ENCODE data around the gene AMDHD2.

AMDHD2 gene

DNA sequence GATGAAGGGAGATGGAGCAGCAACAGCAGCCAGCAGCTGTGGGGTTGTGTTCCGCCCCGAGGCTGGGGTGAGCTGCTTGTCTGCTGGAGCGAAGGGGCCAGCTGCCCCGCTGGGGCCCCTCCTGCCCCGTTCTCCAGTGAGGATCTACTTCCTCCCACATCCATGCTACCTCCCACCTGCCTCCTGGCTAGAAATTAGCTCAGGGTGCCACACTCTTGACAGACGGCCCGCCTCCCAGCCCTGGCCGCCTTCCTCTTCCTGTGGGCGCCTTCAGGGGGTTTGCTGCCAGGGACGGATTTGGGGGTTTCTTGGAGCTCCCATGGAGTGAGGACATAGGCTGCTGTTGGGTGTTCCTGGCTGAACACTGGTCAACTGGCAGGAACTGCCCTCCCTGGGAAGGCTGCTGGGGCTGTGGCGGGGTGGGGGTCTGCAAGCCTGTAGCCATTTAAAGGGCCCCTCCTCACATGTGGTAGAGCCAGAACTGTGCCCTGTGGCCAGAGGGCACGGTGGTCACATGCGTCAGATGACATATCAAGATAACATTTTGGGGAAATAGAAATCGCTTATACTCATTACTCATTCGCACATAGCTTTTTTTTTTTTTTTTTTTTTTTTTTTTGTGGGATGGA lies 32.2 kb upstream of the AMDHD2 start:
- Mint-ChIP-seq H3K27ac (no peak overlapping the region), H3K9me3 (no peaks in the 10 kb centered on the region), H3K4me3 (no peak overlapping the region), H3K27me3 (no peaks in the 10 kb centered on the region), H3K36me3 (no peaks in the 10 kb centered on the region), H3K4me1 (peaks cover 14% of the 10 kb centered on the region)
- ATAC-seq (ENCODE audit: low read depth), result no peak
- no peak for DNase-seq (ENCODE audit: low spot score in 2 of 2)

DNA sequence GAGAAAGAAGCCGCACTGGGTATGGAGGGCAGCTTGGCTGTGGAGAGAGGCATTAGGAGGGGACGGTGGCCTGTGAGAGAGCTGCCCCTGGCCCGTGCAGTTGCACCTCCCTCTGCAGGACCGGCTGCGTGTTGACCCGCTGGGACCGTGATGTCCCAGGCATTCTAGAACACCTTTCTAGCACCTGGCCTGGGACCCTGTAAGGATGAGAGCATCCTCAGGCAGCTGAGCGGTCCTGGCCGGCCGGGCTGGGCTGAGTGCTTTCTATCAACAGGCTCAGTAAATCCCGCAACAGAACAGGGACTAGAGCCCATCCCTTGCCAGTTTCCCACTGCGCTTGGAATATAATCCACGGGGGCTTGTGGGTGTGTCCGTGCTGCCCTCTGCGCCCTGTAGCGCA lies 30.6 kb upstream of the AMDHD2 start:
- H3K27me3 Mint-ChIP-seq, result no peaks in the 10 kb centered on the region
- H3K36me3 Mint-ChIP-seq, result no peaks in the 10 kb centered on the region
- peaks cover 10% of the 10 kb centered on the region for H3K4me1 Mint-ChIP-seq
- H3K27ac Mint-ChIP-seq, result no peak overlapping the region
- ATAC-seq (ENCODE audit: low read depth), result no peak
- H3K9me3 Mint-ChIP-seq, result no peaks in the 10 kb centered on the region
- no peak for DNase-seq (ENCODE audit: low spot score in 2 of 2)
- H3K4me3 Mint-ChIP-seq, result no peak overlapping the region

DNA sequence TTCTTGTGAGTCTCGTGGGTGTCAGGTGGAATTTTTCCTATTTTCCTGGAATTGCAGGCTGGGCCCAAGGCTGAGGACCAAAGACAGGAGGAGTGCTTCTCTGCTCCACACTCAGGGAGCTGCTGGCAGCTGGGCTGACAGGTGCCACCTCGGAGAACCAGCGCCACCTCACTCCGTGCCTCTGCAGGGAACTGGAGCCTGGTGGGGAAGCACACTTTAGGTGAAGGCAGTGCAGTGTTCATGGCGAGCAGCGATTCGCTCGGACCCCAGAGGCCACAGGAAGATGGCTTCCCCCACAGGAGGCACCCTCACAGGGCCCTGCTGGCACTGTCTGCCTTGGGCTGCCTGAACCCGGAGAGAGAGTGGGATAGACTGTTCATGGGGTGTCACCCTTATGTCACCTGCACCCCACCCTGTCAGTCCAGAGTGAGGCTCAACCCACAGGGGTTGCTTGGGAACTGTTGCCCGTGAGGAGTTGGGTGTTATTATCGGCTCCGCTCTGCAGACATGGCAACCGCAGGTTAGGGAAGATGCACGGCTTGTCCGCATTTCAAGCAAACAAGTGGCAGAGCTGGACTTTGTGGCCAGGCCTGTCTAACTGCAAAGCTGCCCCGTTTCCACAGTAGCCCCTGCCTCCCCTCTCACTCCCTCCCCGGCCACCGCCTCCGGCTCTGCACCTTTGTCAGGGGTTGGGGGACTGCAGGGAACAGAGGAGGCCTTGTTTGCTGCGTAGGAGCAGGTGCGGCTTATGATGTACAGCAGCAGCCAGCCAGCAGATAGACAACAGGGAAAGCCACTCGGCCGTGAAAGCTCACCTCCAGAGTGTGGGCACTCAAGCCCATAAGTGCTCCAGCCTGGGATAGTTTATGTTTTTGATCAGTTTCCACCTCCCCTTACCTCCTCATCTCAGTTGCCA lies 29.7 kb upstream of the AMDHD2 start:
- H3K4me3 Mint-ChIP-seq, result no peak overlapping the region
- DNase-seq (ENCODE audit: low spot score in 2 of 2) (no peak), ATAC-seq (ENCODE audit: low read depth) (no peak)
- peaks cover 10% of the 10 kb centered on the region for H3K4me1 Mint-ChIP-seq
- H3K9me3 Mint-ChIP-seq, result no peaks in the 10 kb centered on the region
- no peak overlapping the region for H3K27ac Mint-ChIP-seq
- H3K36me3 Mint-ChIP-seq, result no peaks in the 10 kb centered on the region
- no peaks in the 10 kb centered on the region for H3K27me3 Mint-ChIP-seq

DNA sequence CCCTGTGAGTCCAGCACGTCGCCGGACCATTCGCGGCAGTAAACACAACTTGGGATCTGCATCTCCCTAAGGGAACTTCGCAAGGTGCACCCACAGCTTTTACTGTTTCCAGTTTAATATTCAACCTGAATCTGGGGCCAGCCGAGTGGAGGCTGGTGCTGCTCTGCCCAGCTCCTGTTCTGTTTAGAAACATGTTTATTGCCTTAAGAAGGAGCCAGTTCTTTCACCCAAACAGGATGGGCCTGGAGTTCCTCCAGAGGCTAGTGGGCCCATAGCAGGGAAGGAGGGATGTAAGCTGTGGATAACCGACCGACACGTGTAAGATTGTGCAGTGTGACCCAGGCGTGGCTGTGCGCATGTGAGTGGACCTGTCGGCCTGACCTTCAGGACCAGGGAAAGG lies 27.9 kb upstream of the AMDHD2 start:
- H3K27me3 Mint-ChIP-seq, result no peaks in the 10 kb centered on the region
- peaks cover 4% of the 10 kb centered on the region for H3K4me1 Mint-ChIP-seq
- no peak overlapping the region for H3K27ac Mint-ChIP-seq

DNA sequence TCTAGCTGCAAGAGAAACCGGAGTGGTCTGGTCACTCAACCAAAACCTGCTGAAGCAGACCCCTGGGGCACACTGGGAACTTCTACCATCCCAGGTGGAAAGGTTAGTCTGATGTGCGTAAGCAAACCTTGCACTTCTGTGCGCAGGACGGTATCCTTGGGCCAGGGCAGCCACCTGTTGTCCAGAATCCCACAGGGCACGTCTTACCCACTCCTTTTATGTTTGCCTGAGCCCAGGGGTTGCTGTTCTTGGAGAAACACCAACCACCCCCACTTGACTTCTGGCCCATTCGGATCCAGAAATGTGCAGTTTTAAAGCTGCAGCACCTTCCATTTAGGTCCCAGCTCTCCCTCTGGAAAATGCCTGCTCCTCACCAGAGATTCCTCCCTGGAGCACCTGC lies 26.6 kb upstream of the AMDHD2 start:
- Mint-ChIP-seq H3K36me3 (peaks cover 5% of the 10 kb centered on the region), H3K27ac (no peak overlapping the region), H3K27me3 (no peaks in the 10 kb centered on the region), H3K4me1 (no peaks in the 10 kb centered on the region), H3K9me3 (no peaks in the 10 kb centered on the region), H3K4me3 (no peak overlapping the region)
- DNase-seq (ENCODE audit: low spot score in 2 of 2) (no peak), ATAC-seq (ENCODE audit: low read depth) (no peak)

More for the DNA sequence above, 27.9 kb upstream of the AMDHD2 start:
- ATAC-seq (ENCODE audit: low read depth), result no peak
- H3K36me3 Mint-ChIP-seq, result no peaks in the 10 kb centered on the region
- no peak overlapping the region for H3K4me3 Mint-ChIP-seq
- no peaks in the 10 kb centered on the region for H3K9me3 Mint-ChIP-seq
- no peak for DNase-seq (ENCODE audit: low spot score in 2 of 2)

DNA sequence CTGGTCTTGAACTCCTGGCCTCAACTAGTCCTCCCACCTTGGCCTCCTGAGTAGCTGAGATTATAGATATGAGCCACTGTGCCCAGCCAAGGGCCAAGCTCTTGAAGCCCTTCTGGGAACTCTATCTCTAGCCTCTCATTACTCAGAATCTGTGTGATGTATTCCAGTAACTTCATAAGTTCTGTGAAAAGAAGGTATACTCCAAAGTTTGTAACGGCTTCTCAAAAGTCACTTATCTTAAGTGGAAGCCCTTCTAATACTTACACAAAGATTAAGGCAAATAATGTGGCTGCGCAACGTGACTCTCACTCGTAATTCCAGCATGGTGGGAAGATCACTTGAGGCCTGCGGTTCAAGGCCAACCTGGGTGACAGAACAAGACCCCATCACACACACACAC lies 25.6 kb upstream of the AMDHD2 start:
- DNase-seq (ENCODE audit: low spot score in 2 of 2) (no peak), ATAC-seq (ENCODE audit: low read depth) (no peak)
- Mint-ChIP-seq H3K36me3 (peaks cover 5% of the 10 kb centered on the region), H3K9me3 (no peaks in the 10 kb centered on the region), H3K27ac (no peak overlapping the region), H3K4me3 (no peak overlapping the region), H3K4me1 (no peaks in the 10 kb centered on the region), H3K27me3 (no peaks in the 10 kb centered on the region)

DNA sequence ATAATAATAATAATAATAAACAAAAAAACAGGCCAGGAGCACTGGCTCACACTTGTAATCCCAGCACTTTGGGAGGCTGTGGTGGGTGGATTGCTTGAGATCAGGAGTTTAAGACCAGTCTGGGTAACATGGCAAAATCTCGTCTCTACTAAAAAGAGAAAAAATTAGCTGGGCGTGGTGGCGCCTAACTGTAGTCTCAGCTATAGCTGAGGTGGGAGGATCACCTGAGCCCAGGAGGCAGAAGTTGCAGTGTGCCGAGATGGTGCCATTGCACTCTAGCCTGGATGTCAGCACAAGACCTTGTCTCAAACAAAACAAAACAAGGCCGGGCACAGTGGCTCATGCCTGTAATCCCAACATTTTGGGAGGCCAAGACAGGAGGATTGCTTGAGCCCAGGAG lies 25.1 kb upstream of the AMDHD2 start:
- Mint-ChIP-seq H3K4me3 (no peak overlapping the region), H3K36me3 (peaks cover 5% of the 10 kb centered on the region), H3K9me3 (no peaks in the 10 kb centered on the region), H3K27ac (no peak overlapping the region), H3K4me1 (no peaks in the 10 kb centered on the region), H3K27me3 (no peaks in the 10 kb centered on the region)
- no peak for DNase-seq (ENCODE audit: low spot score in 2 of 2)
- no peak for ATAC-seq (ENCODE audit: low read depth)

DNA sequence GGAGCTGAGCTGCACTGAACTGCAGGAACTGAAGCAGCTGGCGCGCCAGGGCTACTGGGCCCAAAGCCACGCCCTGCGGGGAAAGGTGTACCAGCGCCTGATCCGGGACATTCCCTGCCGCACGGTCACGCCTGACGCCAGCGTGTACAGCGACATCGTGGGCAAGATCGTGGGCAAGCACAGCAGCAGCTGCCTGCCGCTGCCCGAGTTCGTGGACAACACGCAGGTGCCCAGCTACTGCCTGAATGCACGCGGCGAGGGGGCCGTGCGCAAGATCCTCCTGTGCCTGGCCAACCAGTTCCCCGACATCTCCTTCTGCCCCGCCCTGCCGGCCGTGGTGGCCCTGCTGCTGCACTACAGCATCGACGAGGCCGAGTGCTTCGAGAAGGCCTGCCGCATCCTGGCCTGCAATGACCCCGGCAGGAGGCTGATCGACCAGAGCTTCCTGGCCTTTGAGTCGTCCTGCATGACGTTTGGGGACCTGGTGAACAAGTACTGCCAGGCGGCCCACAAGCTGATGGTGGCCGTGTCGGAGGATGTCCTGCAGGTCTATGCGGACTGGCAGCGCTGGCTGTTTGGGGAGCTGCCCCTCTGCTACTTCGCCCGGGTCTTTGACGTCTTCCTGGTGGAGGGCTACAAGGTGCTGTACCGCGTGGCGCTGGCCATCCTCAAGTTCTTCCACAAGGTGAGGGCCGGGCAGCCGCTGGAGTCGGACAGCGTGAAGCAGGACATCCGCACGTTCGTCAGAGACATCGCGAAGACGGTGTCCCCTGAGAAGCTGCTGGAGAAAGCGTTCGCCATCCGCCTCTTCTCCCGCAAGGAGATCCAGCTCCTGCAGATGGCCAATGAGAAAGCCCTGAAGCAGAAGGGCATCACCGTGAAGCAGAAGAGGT lies 23.7 kb upstream of the AMDHD2 start:
- H3K36me3 Mint-ChIP-seq, result peaks cover 5% of the 10 kb centered on the region
- no peaks in the 10 kb centered on the region for H3K9me3 Mint-ChIP-seq
- no peak overlapping the region for H3K27ac Mint-ChIP-seq
- H3K4me1 Mint-ChIP-seq, result peaks cover 3% of the 10 kb centered on the region
- DNase-seq (ENCODE audit: low spot score in 2 of 2) (no peak), ATAC-seq (ENCODE audit: low read depth) (no peak)
- no peaks in the 10 kb centered on the region for H3K27me3 Mint-ChIP-seq
- H3K4me3 Mint-ChIP-seq, result no peak overlapping the region

DNA sequence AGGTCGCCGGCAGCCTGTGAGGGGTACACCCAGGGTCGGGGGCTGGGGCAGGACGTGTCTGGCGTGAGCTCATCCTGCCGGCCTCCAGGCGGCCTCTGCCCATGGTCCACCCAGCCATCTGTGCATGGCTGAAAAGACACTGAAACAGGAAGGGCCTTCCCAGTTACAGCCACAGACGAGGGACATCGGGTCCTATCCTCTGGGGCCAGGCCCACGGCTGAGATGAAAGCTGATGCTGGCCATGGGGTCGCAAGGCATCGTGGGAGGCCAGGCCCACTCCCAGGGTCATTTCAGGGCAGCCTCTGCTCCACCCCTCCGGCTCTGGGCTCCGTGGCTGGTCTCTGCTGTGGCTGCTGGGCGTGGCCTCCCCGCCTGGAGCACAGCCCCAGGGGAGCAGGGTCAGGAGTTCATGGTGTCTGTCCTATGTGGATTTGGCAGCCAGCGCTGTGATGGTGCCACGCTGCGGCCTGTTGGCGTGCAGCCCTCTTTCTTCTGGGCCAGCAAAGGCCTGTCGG lies 23.0 kb upstream of the AMDHD2 start:
- no peak overlapping the region for H3K4me3 Mint-ChIP-seq
- H3K27ac Mint-ChIP-seq, result no peak overlapping the region
- H3K9me3 Mint-ChIP-seq, result no peaks in the 10 kb centered on the region
- DNase-seq (ENCODE audit: low spot score in 2 of 2) (no peak), ATAC-seq (ENCODE audit: low read depth) (no peak)
- no peaks in the 10 kb centered on the region for H3K27me3 Mint-ChIP-seq
- peaks cover 5% of the 10 kb centered on the region for H3K36me3 Mint-ChIP-seq
- H3K4me1 Mint-ChIP-seq, result peaks cover 3% of the 10 kb centered on the region

DNA sequence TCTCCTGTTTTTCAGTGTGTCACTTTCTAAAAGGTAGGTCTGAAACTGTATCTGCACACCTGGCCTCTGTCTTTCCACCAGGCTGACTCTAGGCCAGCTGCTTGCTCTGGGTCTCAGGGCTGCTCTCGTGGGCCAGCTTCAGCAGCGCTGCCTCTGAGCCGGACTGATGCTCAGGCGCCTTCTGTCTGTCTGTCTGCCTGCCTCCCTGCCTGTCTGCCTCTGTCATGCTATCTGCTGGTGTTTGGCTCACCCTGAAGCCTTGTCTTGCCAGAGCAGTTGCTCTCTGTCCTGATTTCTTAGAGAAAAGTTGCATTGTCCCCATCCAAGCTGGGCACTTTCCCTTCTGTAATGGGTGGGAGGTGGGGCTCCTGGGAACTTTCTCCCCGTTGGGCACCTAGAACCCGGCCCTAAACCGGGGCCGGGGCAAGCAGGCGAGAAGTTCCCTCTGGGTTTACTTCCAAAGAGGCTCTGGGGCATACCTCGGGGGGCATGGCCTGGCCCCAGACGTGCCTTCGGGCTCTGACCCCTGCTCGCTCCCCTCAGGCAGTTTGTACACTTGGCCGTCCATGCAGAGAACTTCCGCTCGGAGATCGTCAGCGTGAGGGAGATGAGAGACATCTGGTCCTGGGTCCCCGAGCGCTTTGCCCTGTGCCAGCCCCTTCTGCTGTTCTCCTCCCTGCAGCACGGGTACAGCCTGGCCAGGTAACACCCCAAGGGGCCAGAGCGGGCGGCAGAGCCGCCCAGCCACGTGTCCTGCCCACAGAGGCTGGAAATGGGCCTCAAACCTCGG lies 22.3 kb upstream of the AMDHD2 start:
- no peaks in the 10 kb centered on the region for H3K27me3 Mint-ChIP-seq
- ATAC-seq (ENCODE audit: low read depth) (no peak), DNase-seq (ENCODE audit: low spot score in 2 of 2) (no peak)
- H3K27ac Mint-ChIP-seq, result no peak overlapping the region
- peaks cover 3% of the 10 kb centered on the region for H3K4me1 Mint-ChIP-seq
- no peaks in the 10 kb centered on the region for H3K9me3 Mint-ChIP-seq
- peaks cover 5% of the 10 kb centered on the region for H3K36me3 Mint-ChIP-seq
- no peak overlapping the region for H3K4me3 Mint-ChIP-seq

DNA sequence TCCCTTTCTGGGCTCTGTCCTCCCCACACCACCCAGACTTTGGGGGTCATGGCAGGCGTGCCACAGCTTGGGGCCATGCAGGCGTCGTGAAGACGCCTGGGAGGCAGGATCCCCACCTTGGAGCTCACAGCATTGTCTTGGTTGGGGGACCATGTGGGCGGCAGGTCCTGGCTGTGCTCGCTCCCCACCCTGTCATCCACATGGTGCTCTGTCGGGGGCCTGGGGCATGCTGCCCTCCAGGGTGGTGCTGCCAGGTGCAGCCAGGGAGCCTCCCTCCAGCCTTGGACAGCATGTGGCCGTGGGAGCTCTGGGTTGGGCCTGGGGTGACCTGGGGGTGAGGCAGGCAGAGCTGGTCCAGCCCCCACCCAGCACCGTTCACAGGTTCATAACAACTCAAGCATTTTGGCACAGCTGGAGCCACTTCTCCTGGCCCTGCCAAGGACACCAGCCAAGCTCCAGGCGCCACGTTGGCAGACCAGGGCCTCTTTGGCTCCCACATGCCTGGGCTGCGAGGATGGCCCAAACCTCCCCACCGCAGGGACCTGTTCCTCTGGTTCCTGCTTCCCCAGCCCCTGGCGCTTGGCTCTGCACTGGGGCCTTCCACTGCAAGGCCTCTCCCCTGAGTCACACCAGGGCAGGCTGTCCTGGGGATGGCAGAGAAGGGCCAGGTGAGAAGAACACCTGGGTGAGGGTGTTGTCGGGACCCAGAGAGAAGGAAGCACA lies 21.5 kb upstream of the AMDHD2 start:
- Mint-ChIP-seq H3K4me3 (no peak overlapping the region), H3K27ac (no peak overlapping the region), H3K9me3 (no peaks in the 10 kb centered on the region), H3K4me1 (peaks cover 3% of the 10 kb centered on the region), H3K27me3 (no peaks in the 10 kb centered on the region), H3K36me3 (peaks cover 5% of the 10 kb centered on the region)
- DNase-seq (ENCODE audit: low spot score in 2 of 2) (no peak), ATAC-seq (ENCODE audit: low read depth) (no peak)

DNA sequence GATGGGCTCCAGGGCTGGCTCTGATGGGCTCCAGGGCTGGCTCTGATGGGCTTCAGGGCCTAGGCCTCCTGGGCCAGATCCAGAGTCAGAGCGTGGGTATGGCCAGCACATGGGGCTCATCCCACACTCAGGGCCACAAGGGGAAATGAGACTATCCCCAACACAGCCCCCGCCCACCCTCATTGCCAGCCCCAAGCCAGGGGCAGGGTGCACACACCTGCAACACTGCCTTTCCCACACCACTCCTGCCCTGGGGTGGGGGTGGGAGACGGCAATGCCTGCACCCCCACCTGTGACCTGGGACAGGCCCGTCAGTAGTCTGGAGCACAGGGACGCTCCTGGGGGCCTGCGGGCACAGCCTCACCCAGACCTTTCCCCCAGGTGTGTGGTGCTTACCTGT lies 20.7 kb upstream of the AMDHD2 start:
- Mint-ChIP-seq H3K9me3 (no peaks in the 10 kb centered on the region), H3K4me1 (peaks cover 3% of the 10 kb centered on the region), H3K36me3 (peaks cover 5% of the 10 kb centered on the region), H3K4me3 (no peak overlapping the region), H3K27ac (no peak overlapping the region), H3K27me3 (no peaks in the 10 kb centered on the region)
- DNase-seq (ENCODE audit: low spot score in 2 of 2) (no peak), ATAC-seq (ENCODE audit: low read depth) (no peak)

DNA sequence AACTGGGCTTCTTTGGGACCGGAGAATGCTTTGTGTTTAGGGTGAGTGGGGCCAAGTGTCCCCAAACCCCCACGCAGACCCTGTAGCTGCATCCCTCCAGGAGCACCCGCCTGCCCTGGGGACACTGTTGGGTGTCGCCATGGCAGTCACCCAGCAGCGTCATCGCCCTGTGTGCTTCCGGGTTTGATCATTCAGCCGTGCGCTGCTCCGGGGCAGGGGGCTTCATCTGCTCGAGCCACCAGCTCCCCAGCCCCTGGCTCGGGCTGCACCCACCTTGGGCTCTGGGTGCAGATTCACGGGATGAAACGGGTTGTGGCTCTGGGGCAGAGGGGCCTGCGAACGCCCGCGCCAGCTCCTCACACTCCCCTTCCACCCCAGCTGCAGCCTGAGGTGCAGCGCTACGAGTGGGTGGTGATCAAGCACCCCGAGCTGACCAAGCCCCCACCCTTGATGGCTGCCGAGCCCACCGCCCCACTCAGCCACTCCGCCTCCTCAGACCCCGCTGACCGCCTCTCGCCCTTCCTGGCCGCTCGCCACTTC lies 20.2 kb upstream of the AMDHD2 start:
- no peak overlapping the region for H3K27ac Mint-ChIP-seq
- H3K27me3 Mint-ChIP-seq, result no peaks in the 10 kb centered on the region
- H3K4me1 Mint-ChIP-seq, result peaks cover 3% of the 10 kb centered on the region
- ATAC-seq (ENCODE audit: low read depth), result no peak
- H3K9me3 Mint-ChIP-seq, result no peaks in the 10 kb centered on the region
- DNase-seq (ENCODE audit: low spot score in 2 of 2), result no peak
- no peak overlapping the region for H3K4me3 Mint-ChIP-seq
- peaks cover 5% of the 10 kb centered on the region for H3K36me3 Mint-ChIP-seq

Data from memory B cell (primary cell).